Naive thymus-derived CD4-positive, alpha-beta T cell (primary cell): ENCODE data around the gene CHAT. TPM values are rescaled to one million over a fixed set of nuclear protein-coding genes. Genes with fewer than 3 reads are reported as not detected.

Experiments used
- ATAC-seq: fragments of 150-1000 bp; cut with Tn5 transposase; 2 replicates; pipeline ENCODE4 v1.10.0; 2021; ENCODE audit warnings: mild to moderate bottlenecking, moderate library complexity
- CTCF ChIA-PET: fragments of 350-600 bp; sonication (Branson Sonifier 250); formaldehyde crosslinking; loops from one replicate; lab custom pipeline; 2021; ENCODE audit warnings: antibody characterized with exemption; lab: Charles Lee
- POLR2A ChIA-PET: fragments of 350-600 bp; sonication (Branson Sonifier 250); formaldehyde crosslinking; loops from one replicate; lab custom pipeline; 2021; ENCODE audit warnings: antibody characterized with exemption, inconsistent platforms; lab: Charles Lee
- DNase-seq, 9 donors: peaks; one replicate each; pipeline versions ENCODE4 v3.0.0 to v3.0.0-alpha.2; 2020 to 2022; ENCODE audit warnings: mixed read lengths in 1 of 9
- H3K27ac ChIP-seq: one replicate; pipeline ENCODE4 v1.7.0; 2013; ENCODE audit warnings: mild to moderate bottlenecking, low read depth, low read length, moderate library complexity
- H3K27me3 ChIP-seq, 2 donors: one replicate each; pipeline ENCODE4 v1.7.0; 2013; ENCODE audit warnings: low read length in 2 of 2, mild to moderate bottlenecking in 2 of 2, moderate library complexity in 2 of 2; ENCODE audit not compliant: control insufficient read depth in 2 of 2, insufficient read depth in 2 of 2
- H3K36me3 ChIP-seq, 3 experiments: 1 replicate in 2 of 3; 2 replicates in 1 of 3; pipeline ENCODE4 v1.7.0; 2013; ENCODE audit warnings: low read length in 3 of 3, mild to moderate bottlenecking in 3 of 3, moderate library complexity in 1 of 3; ENCODE audit not compliant: insufficient read depth in 3 of 3, control insufficient read depth in 2 of 3
- H3K4me1 ChIP-seq, 2 donors: one replicate each; pipeline ENCODE4 v1.7.0; 2013; ENCODE audit warnings: low read length in 2 of 2, mild to moderate bottlenecking in 2 of 2, moderate library complexity in 1 of 2; ENCODE audit not compliant: control insufficient read depth in 2 of 2, insufficient read depth in 2 of 2
- H3K4me3 ChIP-seq: 2 replicates; pipeline ENCODE4 v1.7.0; 2013; ENCODE audit warnings: mild to moderate bottlenecking, low read length
- H3K9me3 ChIP-seq, 3 experiments: 1 replicate in 2 of 3; 2 replicates in 1 of 3; pipeline ENCODE4 v1.7.0; 2013; ENCODE audit warnings: low read length in 3 of 3; ENCODE audit not compliant: control insufficient read depth in 2 of 3
- H3K27ac Mint-ChIP-seq, 9 donors: one replicate each; pipeline ENCODE4 v1.8.0; 2020 to 2022; ENCODE audit warnings: mixed read lengths in 9 of 9, mild to moderate bottlenecking in 8 of 9, moderate library complexity in 5 of 9, inconsistent platforms in 2 of 9
- H3K27me3 Mint-ChIP-seq, 5 donors: one replicate each; pipeline ENCODE4 v1.8.0; 2021 to 2022; ENCODE audit warnings: mixed read lengths in 5 of 5, mild to moderate bottlenecking in 1 of 5
- H3K36me3 Mint-ChIP-seq, 5 donors: one replicate each; pipeline ENCODE4 v1.8.0; 2020 to 2022; ENCODE audit warnings: mixed read lengths in 5 of 5, mild to moderate bottlenecking in 3 of 5, inconsistent platforms in 1 of 5
- H3K4me1 Mint-ChIP-seq, 7 donors: one replicate each; pipeline ENCODE4 v1.8.0; 2020 to 2022; ENCODE audit warnings: mixed read lengths in 7 of 7, mild to moderate bottlenecking in 3 of 7, inconsistent platforms in 1 of 7
- H3K4me3 Mint-ChIP-seq, 10 donors: one replicate each; pipeline ENCODE4 v1.8.0; 2020 to 2022; ENCODE audit warnings: mild to moderate bottlenecking in 10 of 10, mixed read lengths in 10 of 10, moderate library complexity in 6 of 10, inconsistent platforms in 2 of 10
- H3K9me3 Mint-ChIP-seq, 11 donors: one replicate each; pipeline ENCODE4 v1.8.0; 2020 to 2022; ENCODE audit warnings: mixed read lengths in 11 of 11, mild to moderate bottlenecking in 4 of 11, inconsistent platforms in 1 of 11, moderate library complexity in 1 of 11
- intact Hi-C, 2 donors: fragments of 100-400 bp; cut with micrococcal nuclease; formaldehyde crosslinking; loops; one replicate each; pipeline ENCODE4 v1.15.1; 2023
- polyA plus RNA-seq, 2 donors: library from polyadenylated mRNA; unstranded; fragments of 300-500 nt; fragmentation: Illumina TruSeq; gene quantifications; one replicate each; pipeline ENCODE4 v1.2.3, GENCODE V29; 2021
- total RNA-seq, 6 experiments: library from RNA in 5 of 6; stranded (reverse) in 5 of 6; gene quantifications; 1 replicate in 5 of 6; 2 replicates in 1 of 6; pipeline ENCODE4 v1.2.3 and lab custom pipeline; 2021 to 2026

CHAT gene
- total and polyA plus RNA-seq, 7 experiments from 2014 or later: not detected

- Histone ChIP-seq H3K36me3 (no peaks in the 10 kb centered on the region), H3K27ac (no peak overlapping the region), H3K9me3 (peaks cover 0 to 2% (median 0%) of the 10 kb centered on the region in 3 experiments), H3K4me3 (no peak overlapping the region), H3K4me1 (no peaks in the 10 kb centered on the region), H3K27me3 (no peaks in the 10 kb centered on the region)
- POLR2A ChIA-PET: no interaction called here
- peaks cover 1 to 18% (median 6%) of the 10 kb centered on the region in 11 donors for H3K9me3 Mint-ChIP-seq
- DNase-seq: no peak
- no peak overlapping the region for H3K27ac Mint-ChIP-seq
- intact Hi-C loops: no loop called here
- H3K36me3 Mint-ChIP-seq: peaks cover 0 to 2% (median under 1%) of the 10 kb centered on the region in 5 donors
- H3K4me1 Mint-ChIP-seq: no peaks in the 10 kb centered on the region
- H3K4me3 Mint-ChIP-seq: no peak overlapping the region
- CTCF ChIA-PET: no interaction called here
- ATAC-seq: no peak
- H3K27me3 Mint-ChIP-seq: peaks cover 0 to 37% (median 9%) of the 10 kb centered on the region in 5 donors
These were observed 50.4 kb downstream of the CHAT start for GRCh38 chr10:49664006-49664841.

- H3K4me1 Mint-ChIP-seq: no peaks in the 10 kb centered on the region
- Histone ChIP-seq H3K4me3 (no peak overlapping the region), H3K9me3 (no peaks in the 10 kb centered on the region), H3K27me3 (no peaks in the 10 kb centered on the region), H3K27ac (no peak overlapping the region), H3K4me1 (no peaks in the 10 kb centered on the region), H3K36me3 (no peaks in the 10 kb centered on the region)
- peaks cover 0 to 39% (median 9%) of the 10 kb centered on the region in 5 donors for H3K27me3 Mint-ChIP-seq
- no peak overlapping the region for H3K27ac Mint-ChIP-seq
- ATAC-seq (no peak), DNase-seq (no peak)
- H3K4me3 Mint-ChIP-seq: no peak overlapping the region
- H3K36me3 Mint-ChIP-seq: no peaks in the 10 kb centered on the region
- CTCF ChIA-PET: no interaction called here
- intact Hi-C loops: no loop called here
- H3K9me3 Mint-ChIP-seq: peaks cover 0 to 13% (median 2%) of the 10 kb centered on the region in 11 donors
- POLR2A ChIA-PET: no interaction called here
These were observed 51.1 kb downstream of the CHAT start for GRCh38 chr10:49664842-49665355.

GRCh38 chr10:49666054-49666615, 52.3 kb downstream of the CHAT start:
- ChIA-PET CTCF (no interaction called here), POLR2A (no interaction called here)
- Mint-ChIP-seq H3K36me3 (no peaks in the 10 kb centered on the region), H3K27me3 (peaks cover under 1 to 43% (median 20%) of the 10 kb centered on the region in 5 donors), H3K4me1 (no peaks in the 10 kb centered on the region), H3K4me3 (no peak overlapping the region), H3K9me3 (peaks cover 0 to 3% (median 0%) of the 10 kb centered on the region in 11 donors), H3K27ac (no peak overlapping the region)
- H3K36me3 ChIP-seq: no peaks in the 10 kb centered on the region
- H3K9me3 ChIP-seq: no peaks in the 10 kb centered on the region
- no peak for DNase-seq
- no peak for ATAC-seq
- intact Hi-C loops: no loop called here
- H3K4me1 ChIP-seq: no peaks in the 10 kb centered on the region
- H3K27ac ChIP-seq: no peak overlapping the region
- H3K27me3 ChIP-seq: no peaks in the 10 kb centered on the region
- H3K4me3 ChIP-seq: no peak overlapping the region

GRCh38 chr10:49666685-49667084, 52.8 kb downstream of the CHAT start:
- Histone ChIP-seq H3K4me3 (no peak overlapping the region), H3K27ac (no peak overlapping the region), H3K9me3 (no peaks in the 10 kb centered on the region), H3K27me3 (no peaks in the 10 kb centered on the region), H3K4me1 (no peaks in the 10 kb centered on the region), H3K36me3 (no peaks in the 10 kb centered on the region)
- ATAC-seq (no peak), DNase-seq (no peak)
- Mint-ChIP-seq H3K36me3 (no peaks in the 10 kb centered on the region), H3K4me3 (no peak overlapping the region), H3K27me3 (peaks cover 6 to 43% (median 25%) of the 10 kb centered on the region in 5 donors), H3K27ac (no peak overlapping the region), H3K9me3 (peaks cover 0 to 7% (median 0%) of the 10 kb centered on the region in 11 donors), H3K4me1 (no peaks in the 10 kb centered on the region)
- CTCF ChIA-PET: no interaction called here
- intact Hi-C loops: no loop called here
- POLR2A ChIA-PET: no interaction called here

GRCh38 chr10:49667991-49668390, 54.2 kb downstream of the CHAT start:
- intact Hi-C loops: no loop called here
- Histone ChIP-seq H3K36me3 (no peaks in the 10 kb centered on the region), H3K4me3 (no peak overlapping the region), H3K9me3 (no peaks in the 10 kb centered on the region), H3K27ac (no peak overlapping the region), H3K27me3 (no peaks in the 10 kb centered on the region), H3K4me1 (no peaks in the 10 kb centered on the region)
- H3K9me3 Mint-ChIP-seq: peaks cover 0 to 11% (median 0%) of the 10 kb centered on the region in 11 donors
- H3K4me1 Mint-ChIP-seq: no peaks in the 10 kb centered on the region
- ChIA-PET POLR2A (no interaction called here), CTCF (no interaction called here)
- H3K36me3 Mint-ChIP-seq: no peaks in the 10 kb centered on the region
- no peak overlapping the region for H3K27ac Mint-ChIP-seq
- no peak for DNase-seq
- H3K4me3 Mint-ChIP-seq: no peak overlapping the region
- peaks cover 9 to 51% (median 27%) of the 10 kb centered on the region in 5 donors for H3K27me3 Mint-ChIP-seq
- ATAC-seq: no peak

- H3K4me1 Mint-ChIP-seq: no peaks in the 10 kb centered on the region
- no peaks in the 10 kb centered on the region for H3K36me3 ChIP-seq
- H3K9me3 Mint-ChIP-seq: peaks cover 0 to 12% (median 0%) of the 10 kb centered on the region in 11 donors
- no peak for ATAC-seq
- POLR2A ChIA-PET: no interaction called here
- no peaks in the 10 kb centered on the region for H3K4me1 ChIP-seq
- intact Hi-C loops: no loop called here
- no peaks in the 10 kb centered on the region for H3K27me3 ChIP-seq
- peaks cover 16 to 52% (median 33%) of the 10 kb centered on the region in 5 donors for H3K27me3 Mint-ChIP-seq
- no peak overlapping the region for H3K4me3 Mint-ChIP-seq
- H3K36me3 Mint-ChIP-seq: no peaks in the 10 kb centered on the region
- no peak overlapping the region for H3K27ac Mint-ChIP-seq
- DNase-seq: no peak
- no peaks in the 10 kb centered on the region for H3K9me3 ChIP-seq
- no peak overlapping the region for H3K4me3 ChIP-seq
- no peak overlapping the region for H3K27ac ChIP-seq
- CTCF ChIA-PET: no interaction called here
These were observed 54.8 kb downstream of the CHAT start for GRCh38 chr10:49668684-49669083.
